GM23338 (cell line): Measurements from ENCODE around the gene ACAD9. TPM values are rescaled to one million over a fixed set of nuclear protein-coding genes. Genes with fewer than 3 reads are reported as not detected.

ENCODE experiments used
- ATAC-seq: fragments of 200-7000 bp; cut with Tn5 transposase; 3 replicates; pipeline ENCODE4 v1.9.1; 2020
- DNase-seq: peaks from one replicate; pipeline ENCODE4 v3.0.0-alpha.2; 2015; ENCODE audit warnings: low spot score
- H2AFZ ChIP-seq: fragments of 200-600 bp; sonication (generic); 2 replicates; pipeline ENCODE4 v1.8.0; 2016; ENCODE audit warnings: antibody characterized with exemption, mild to moderate bottlenecking, moderate library complexity
- H3F3A ChIP-seq: fragments of 200-600 bp; sonication (generic); replicated peaks from 2 replicates; pipeline ENCODE4 v1.8.0; 2017; ENCODE audit warnings: antibody characterized with exemption, mixed run types, low read depth
- H3K27ac ChIP-seq: fragments of 200-600 bp; sonication (generic); 2 replicates; pipeline ENCODE4 v1.6.1; 2016; ENCODE audit warnings: low read depth
- H3K27me3 ChIP-seq: fragments of 200-600 bp; sonication (generic); 2 replicates; pipeline ENCODE4 v1.8.0; 2016; ENCODE audit warnings: mild to moderate bottlenecking, mixed run types, moderate library complexity; ENCODE audit not compliant: insufficient read depth
- H3K36me3 ChIP-seq: fragments of 200-600 bp; sonication (generic); 2 replicates; pipeline ENCODE4 v1.8.0; 2016; ENCODE audit warnings: mild to moderate bottlenecking; ENCODE audit not compliant: insufficient read depth
- H3K4me1 ChIP-seq: fragments of 200-600 bp; sonication (generic); 2 replicates; pipeline ENCODE4 v1.8.0; 2016; ENCODE audit warnings: mild to moderate bottlenecking, moderate library complexity; ENCODE audit not compliant: insufficient read depth
- H3K4me2 ChIP-seq: fragments of 200-600 bp; sonication (generic); 2 replicates; pipeline ENCODE4 v1.7.1; 2017; ENCODE audit warnings: mixed run types
- H3K4me3 ChIP-seq: fragments of 200-600 bp; sonication (generic); 2 replicates; pipeline ENCODE4 v1.6.1; 2016; ENCODE audit warnings: mixed run types
- H3K79me2 ChIP-seq: fragments of 200-600 bp; sonication (generic); replicated peaks from 2 replicates; pipeline ENCODE4 v1.8.0; 2017; ENCODE audit warnings: mild to moderate bottlenecking; ENCODE audit not compliant: insufficient read depth
- H3K9me2 ChIP-seq: fragments of 200-600 bp; sonication (generic); 2 replicates; pipeline ENCODE4 v1.8.0; 2017; ENCODE audit not compliant: insufficient read depth
- H4K20me1 ChIP-seq: fragments of 200-600 bp; sonication (generic); replicated peaks from 2 replicates; pipeline ENCODE4 v1.8.0; 2017; ENCODE audit warnings: mild to moderate bottlenecking; ENCODE audit not compliant: insufficient read depth
- H3K27ac Mint-ChIP-seq: 2 replicates; pipeline ENCODE4 v1.8.0; 2020; ENCODE audit warnings: inconsistent platforms, mild to moderate bottlenecking, moderate library complexity, mixed read lengths
- H3K27me3 Mint-ChIP-seq: 3 replicates; pipeline ENCODE4 v1.8.0; 2022; ENCODE audit warnings: low read depth, mild to moderate bottlenecking, moderate library complexity, mixed read lengths, inconsistent platforms; ENCODE audit not compliant: insufficient read depth, poor library complexity
- H3K36me3 Mint-ChIP-seq: 3 replicates; pipeline ENCODE4 v1.8.0; 2021; ENCODE audit warnings: low read depth, mild to moderate bottlenecking, inconsistent platforms, moderate library complexity, mixed read lengths
- H3K4me1 Mint-ChIP-seq: 3 replicates; pipeline ENCODE4 v1.8.0; 2020; ENCODE audit warnings: mild to moderate bottlenecking, inconsistent platforms, mixed read lengths
- H3K4me3 Mint-ChIP-seq: 3 replicates; pipeline ENCODE4 v1.8.0; 2021; ENCODE audit warnings: moderate library complexity, mild to moderate bottlenecking, inconsistent platforms, mixed read lengths
- H3K9me3 Mint-ChIP-seq: 3 replicates; pipeline ENCODE4 v1.8.0; 2020; ENCODE audit warnings: moderate library complexity, mild to moderate bottlenecking, inconsistent platforms, mixed read lengths
- CREB1 ChIP-seq: fragments of 250-450 bp; sonication (Bioruptor Pico); IDR thresholded peaks from 2 replicates; pipeline ENCODE4 v1.5.0; 2020; ENCODE audit warnings: low read depth, mild to moderate bottlenecking, moderate library complexity
- ETS1 ChIP-seq: IDR thresholded peaks from 2 replicates; pipeline ENCODE4 v1.6.1; 2016; ENCODE audit warnings: antibody characterized with exemption
- EZH2 ChIP-seq: fragments of 200-600 bp; sonication (generic); IDR thresholded peaks from one replicate; pipeline ENCODE4 v1.8.0; 2017; ENCODE audit warnings: antibody characterized with exemption, mild to moderate bottlenecking, low read depth; ENCODE audit not compliant: unreplicated experiment
- EZH2phosphoT487 ChIP-seq: fragments of 200-600 bp; sonication (generic); IDR thresholded peaks from one replicate; pipeline ENCODE4 v1.8.1; 2018; ENCODE audit warnings: antibody characterized with exemption; ENCODE audit not compliant: unreplicated experiment
- JUNB ChIP-seq: IDR thresholded peaks from one replicate; pipeline ENCODE4 v1.6.1; 2016; ENCODE audit warnings: antibody characterized with exemption; ENCODE audit not compliant: unreplicated experiment
- NANOG ChIP-seq: IDR thresholded peaks from 2 replicates; pipeline ENCODE4 v1.6.1; 2016; ENCODE audit warnings: antibody characterized with exemption, borderline replicate concordance
- POLR2AphosphoS5 ChIP-seq: IDR thresholded peaks from 2 replicates; pipeline ENCODE4 v1.6.1; 2016; ENCODE audit warnings: antibody characterized with exemption, low read depth
- STAT1 ChIP-seq: IDR thresholded peaks from one replicate; pipeline ENCODE4 v1.6.1; 2016; ENCODE audit warnings: antibody characterized with exemption; ENCODE audit not compliant: unreplicated experiment
- ZNF114 ChIP-seq: fragments of 250-450 bp; sonication (Bioruptor Pico); IDR thresholded peaks from 2 replicates; pipeline ENCODE4 v1.5.0; 2020; ENCODE audit warnings: mild to moderate bottlenecking, moderate library complexity
- ZNF331 ChIP-seq: fragments of 250-450 bp; sonication (Bioruptor Pico); IDR thresholded peaks from 2 replicates; pipeline ENCODE4 v1.5.0; 2020; ENCODE audit warnings: low read depth, mild to moderate bottlenecking, moderate library complexity
- polyA plus RNA-seq: library from polyadenylated mRNA; unstranded; fragments of >200 nt; fragmentation: Nextera tagmentation; extraction: Ambion mirVana; gene quantifications from 2 replicates; pipeline ENCODE4 v1.2.1, GENCODE V29; 2016
- total RNA-seq: library from RNA; depleted of rRNA; stranded (reverse); fragments of >200 nt; shearing (Covaris generic); gene quantifications from 2 replicates; pipeline ENCODE4 v1.2.3, GENCODE V29; 2014
- TF ChIP-seq, protein P1 (sequence below): IDR thresholded peaks from one replicate; pipeline ENCODE4 v1.6.1; 2018; ENCODE audit warnings: antibody characterized with exemption; ENCODE audit not compliant: unreplicated experiment
- TF ChIP-seq, protein P2 (sequence below): fragments of 250-450 bp; sonication (Bioruptor Pico); IDR thresholded peaks from 2 replicates; pipeline ENCODE4 v1.5.0; 2020; ENCODE audit warnings: mild to moderate bottlenecking, moderate library complexity
- TF ChIP-seq, protein P3 (sequence below), 2 experiments: fragments of 200-600 bp in 1 of 2; sonication (generic) in 1 of 2; conservative IDR thresholded peaks; 2 replicates each; pipeline versions ENCODE4 v1.5.1 to v1.6.1; 2016 to 2017; ENCODE audit warnings: antibody characterized with exemption in 2 of 2, low read depth in 2 of 2, mild to moderate bottlenecking in 2 of 2, moderate library complexity in 1 of 2

The ACAD9 gene
- total and polyA plus RNA-seq, 2 experiments from 2014 or later, result 21.2 to 36.4 TPM

GRCh38 chr3:128903501-128903900 is 24.1 kb downstream of the ACAD9 start:
- H3K27ac ChIP-seq, result no peak overlapping the region
- ATAC-seq, result no peak

More at GRCh38 chr3:128903501-128903900, 24.1 kb downstream of the ACAD9 start:
- no peaks in the 10 kb centered on the region for H3F3A ChIP-seq
- no peaks in the 10 kb centered on the region for H3K79me2 ChIP-seq
- no peak overlapping the region for H2AFZ ChIP-seq
- peaks cover 72% of the 10 kb centered on the region for H3K36me3 Mint-ChIP-seq
- no peak overlapping the region for H3K4me2 ChIP-seq
- H3K4me3 ChIP-seq, result no peak overlapping the region
- peaks cover 5% of the 10 kb centered on the region for H4K20me1 ChIP-seq
- H3K9me2 ChIP-seq, result no peaks in the 10 kb centered on the region
- no peak for TF ChIP-seq POLR2AphosphoS5
- TF ChIP-seq STAT1, result no peak
- no peak for TF ChIP-seq CREB1 (CRISPR knock-in tag)
- TF ChIP-seq ETS1, result no peak
- no peak for TF ChIP-seq JUNB
- TF ChIP-seq, protein P1, sequence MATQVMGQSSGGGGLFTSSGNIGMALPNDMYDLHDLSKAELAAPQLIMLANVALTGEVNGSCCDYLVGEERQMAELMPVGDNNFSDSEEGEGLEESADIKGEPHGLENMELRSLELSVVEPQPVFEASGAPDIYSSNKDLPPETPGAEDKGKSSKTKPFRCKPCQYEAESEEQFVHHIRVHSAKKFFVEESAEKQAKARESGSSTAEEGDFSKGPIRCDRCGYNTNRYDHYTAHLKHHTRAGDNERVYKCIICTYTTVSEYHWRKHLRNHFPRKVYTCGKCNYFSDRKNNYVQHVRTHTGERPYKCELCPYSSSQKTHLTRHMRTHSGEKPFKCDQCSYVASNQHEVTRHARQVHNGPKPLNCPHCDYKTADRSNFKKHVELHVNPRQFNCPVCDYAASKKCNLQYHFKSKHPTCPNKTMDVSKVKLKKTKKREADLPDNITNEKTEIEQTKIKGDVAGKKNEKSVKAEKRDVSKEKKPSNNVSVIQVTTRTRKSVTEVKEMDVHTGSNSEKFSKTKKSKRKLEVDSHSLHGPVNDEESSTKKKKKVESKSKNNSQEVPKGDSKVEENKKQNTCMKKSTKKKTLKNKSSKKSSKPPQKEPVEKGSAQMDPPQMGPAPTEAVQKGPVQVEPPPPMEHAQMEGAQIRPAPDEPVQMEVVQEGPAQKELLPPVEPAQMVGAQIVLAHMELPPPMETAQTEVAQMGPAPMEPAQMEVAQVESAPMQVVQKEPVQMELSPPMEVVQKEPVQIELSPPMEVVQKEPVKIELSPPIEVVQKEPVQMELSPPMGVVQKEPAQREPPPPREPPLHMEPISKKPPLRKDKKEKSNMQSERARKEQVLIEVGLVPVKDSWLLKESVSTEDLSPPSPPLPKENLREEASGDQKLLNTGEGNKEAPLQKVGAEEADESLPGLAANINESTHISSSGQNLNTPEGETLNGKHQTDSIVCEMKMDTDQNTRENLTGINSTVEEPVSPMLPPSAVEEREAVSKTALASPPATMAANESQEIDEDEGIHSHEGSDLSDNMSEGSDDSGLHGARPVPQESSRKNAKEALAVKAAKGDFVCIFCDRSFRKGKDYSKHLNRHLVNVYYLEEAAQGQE, result no peak
- TF ChIP-seq, protein P2, sequence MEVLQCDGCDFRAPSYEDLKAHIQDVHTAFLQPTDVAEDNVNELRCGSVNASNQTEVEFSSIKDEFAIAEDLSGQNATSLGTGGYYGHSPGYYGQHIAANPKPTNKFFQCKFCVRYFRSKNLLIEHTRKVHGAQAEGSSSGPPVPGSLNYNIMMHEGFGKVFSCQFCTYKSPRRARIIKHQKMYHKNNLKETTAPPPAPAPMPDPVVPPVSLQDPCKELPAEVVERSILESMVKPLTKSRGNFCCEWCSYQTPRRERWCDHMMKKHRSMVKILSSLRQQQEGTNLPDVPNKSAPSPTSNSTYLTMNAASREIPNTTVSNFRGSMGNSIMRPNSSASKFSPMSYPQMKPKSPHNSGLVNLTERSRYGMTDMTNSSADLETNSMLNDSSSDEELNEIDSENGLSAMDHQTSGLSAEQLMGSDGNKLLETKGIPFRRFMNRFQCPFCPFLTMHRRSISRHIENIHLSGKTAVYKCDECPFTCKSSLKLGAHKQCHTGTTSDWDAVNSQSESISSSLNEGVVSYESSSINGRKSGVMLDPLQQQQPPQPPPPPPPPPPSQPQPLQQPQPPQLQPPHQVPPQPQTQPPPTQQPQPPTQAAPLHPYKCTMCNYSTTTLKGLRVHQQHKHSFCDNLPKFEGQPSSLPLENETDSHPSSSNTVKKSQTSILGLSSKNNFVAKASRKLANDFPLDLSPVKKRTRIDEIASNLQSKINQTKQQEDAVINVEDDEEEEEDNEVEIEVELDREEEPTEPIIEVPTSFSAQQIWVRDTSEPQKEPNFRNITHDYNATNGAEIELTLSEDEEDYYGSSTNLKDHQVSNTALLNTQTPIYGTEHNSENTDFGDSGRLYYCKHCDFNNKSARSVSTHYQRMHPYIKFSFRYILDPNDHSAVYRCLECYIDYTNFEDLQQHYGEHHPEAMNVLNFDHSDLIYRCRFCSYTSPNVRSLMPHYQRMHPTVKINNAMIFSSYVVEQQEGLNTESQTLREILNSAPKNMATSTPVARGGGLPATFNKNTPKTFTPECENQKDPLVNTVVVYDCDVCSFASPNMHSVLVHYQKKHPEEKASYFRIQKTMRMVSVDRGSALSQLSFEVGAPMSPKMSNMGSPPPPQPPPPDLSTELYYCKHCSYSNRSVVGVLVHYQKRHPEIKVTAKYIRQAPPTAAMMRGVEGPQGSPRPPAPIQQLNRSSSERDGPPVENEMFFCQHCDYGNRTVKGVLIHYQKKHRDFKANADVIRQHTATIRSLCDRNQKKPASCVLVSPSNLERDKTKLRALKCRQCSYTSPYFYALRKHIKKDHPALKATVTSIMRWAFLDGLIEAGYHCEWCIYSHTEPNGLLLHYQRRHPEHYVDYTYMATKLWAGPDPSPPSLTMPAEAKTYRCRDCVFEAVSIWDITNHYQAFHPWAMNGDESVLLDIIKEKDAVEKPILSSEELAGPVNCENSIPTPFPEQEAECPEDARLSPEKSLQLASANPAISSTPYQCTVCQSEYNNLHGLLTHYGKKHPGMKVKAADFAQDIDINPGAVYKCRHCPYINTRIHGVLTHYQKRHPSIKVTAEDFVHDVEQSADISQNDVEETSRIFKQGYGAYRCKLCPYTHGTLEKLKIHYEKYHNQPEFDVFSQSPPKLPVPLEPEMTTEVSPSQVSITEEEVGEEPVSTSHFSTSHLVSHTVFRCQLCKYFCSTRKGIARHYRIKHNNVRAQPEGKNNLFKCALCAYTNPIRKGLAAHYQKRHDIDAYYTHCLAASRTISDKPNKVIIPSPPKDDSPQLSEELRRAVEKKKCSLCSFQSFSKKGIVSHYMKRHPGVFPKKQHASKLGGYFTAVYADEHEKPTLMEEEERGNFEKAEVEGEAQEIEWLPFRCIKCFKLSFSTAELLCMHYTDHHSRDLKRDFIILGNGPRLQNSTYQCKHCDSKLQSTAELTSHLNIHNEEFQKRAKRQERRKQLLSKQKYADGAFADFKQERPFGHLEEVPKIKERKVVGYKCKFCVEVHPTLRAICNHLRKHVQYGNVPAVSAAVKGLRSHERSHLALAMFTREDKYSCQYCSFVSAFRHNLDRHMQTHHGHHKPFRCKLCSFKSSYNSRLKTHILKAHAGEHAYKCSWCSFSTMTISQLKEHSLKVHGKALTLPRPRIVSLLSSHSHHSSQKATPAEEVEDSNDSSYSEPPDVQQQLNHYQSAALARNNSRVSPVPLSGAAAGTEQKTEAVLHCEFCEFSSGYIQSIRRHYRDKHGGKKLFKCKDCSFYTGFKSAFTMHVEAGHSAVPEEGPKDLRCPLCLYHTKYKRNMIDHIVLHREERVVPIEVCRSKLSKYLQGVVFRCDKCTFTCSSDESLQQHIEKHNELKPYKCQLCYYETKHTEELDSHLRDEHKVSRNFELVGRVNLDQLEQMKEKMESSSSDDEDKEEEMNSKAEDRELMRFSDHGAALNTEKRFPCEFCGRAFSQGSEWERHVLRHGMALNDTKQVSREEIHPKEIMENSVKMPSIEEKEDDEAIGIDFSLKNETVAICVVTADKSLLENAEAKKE, result no peak
- no peak for TF ChIP-seq EZH2
- TF ChIP-seq, protein P3, sequence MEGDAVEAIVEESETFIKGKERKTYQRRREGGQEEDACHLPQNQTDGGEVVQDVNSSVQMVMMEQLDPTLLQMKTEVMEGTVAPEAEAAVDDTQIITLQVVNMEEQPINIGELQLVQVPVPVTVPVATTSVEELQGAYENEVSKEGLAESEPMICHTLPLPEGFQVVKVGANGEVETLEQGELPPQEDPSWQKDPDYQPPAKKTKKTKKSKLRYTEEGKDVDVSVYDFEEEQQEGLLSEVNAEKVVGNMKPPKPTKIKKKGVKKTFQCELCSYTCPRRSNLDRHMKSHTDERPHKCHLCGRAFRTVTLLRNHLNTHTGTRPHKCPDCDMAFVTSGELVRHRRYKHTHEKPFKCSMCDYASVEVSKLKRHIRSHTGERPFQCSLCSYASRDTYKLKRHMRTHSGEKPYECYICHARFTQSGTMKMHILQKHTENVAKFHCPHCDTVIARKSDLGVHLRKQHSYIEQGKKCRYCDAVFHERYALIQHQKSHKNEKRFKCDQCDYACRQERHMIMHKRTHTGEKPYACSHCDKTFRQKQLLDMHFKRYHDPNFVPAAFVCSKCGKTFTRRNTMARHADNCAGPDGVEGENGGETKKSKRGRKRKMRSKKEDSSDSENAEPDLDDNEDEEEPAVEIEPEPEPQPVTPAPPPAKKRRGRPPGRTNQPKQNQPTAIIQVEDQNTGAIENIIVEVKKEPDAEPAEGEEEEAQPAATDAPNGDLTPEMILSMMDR (conservative IDR thresholded peaks at IDR 0.05; ENCODE audit: low read depth in 2 of 2), result no peak
- TF ChIP-seq ZNF331 (CRISPR knock-in tag), result no peak
- TF ChIP-seq ZNF114 (CRISPR knock-in tag), result no peak
- TF ChIP-seq EZH2phosphoT487, result no peak
- TF ChIP-seq NANOG, result no peak
- no peaks in the 10 kb centered on the region for H3K9me3 Mint-ChIP-seq
- DNase-seq, result no peak
- peaks cover 3% of the 10 kb centered on the region for H3K27me3 Mint-ChIP-seq
- H3K4me1 ChIP-seq, result no peaks in the 10 kb centered on the region
- H3K4me1 Mint-ChIP-seq, result no peaks in the 10 kb centered on the region
- H3K4me3 Mint-ChIP-seq, result no peak overlapping the region
- peaks cover 17% of the 10 kb centered on the region for H3K36me3 ChIP-seq
- H3K27me3 ChIP-seq, result no peaks in the 10 kb centered on the region
- H3K27ac Mint-ChIP-seq, result no peak overlapping the region
